Measurements from ENCODE around the gene LRMDA.

LRMDA gene

DNA sequence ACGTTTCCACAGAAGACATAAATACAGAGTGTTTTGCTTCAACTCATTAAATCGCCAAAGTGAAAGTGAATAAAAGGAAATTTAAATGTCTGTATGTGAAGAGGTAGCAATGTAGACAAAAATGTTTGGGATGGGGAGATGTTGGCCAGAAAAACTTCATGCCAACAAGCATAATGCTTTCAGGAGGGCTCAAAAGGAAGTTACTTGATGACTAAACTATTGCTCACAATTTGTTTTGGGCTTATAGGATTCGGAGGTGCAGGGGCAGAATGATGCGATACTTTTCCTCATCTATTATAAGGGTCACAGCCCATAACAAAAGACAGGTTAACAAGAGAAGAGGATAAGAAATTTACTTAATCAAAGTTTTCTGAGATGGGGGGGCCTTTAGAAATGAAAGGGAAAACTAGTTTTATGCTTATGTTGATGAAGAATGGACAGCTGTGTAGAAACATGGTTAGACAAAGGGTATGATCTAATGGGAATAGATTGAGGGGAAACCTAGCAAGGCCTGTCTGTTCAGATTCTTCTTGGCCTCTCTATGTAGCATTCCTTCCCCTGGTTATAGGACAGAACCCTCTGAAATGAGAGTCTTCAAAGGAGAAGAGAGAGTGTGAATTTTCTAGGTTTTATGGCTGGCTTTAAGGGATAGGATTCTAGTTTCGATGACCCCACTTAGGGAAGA is 898.6 kb downstream of the LRMDA start:
- no peaks in the 10 kb centered on the region for H3K9me3 ChIP-seq
- intact Hi-C loops (cut with DNase I; ENCODE audit: low total_unique reads), result no loop called here

DNA sequence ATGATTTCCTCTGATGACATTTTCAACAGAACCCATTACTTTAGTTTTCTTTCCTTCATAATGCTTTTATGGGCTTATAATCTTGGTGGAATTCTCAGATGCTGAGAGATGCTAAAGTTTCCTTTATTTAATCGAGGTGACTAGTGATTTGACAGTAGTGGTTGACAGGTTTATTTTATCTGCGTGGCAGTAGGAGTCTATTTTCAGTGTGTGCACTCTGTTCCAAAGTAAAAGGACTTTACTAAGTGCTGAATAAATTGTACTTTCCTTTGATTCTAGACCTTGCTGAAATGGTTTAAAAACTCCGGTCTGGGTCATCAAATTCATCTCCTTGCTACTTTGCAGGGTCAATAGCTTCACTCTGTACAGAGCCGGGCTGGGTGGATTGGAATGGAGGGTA is 900.3 kb downstream of the LRMDA start:
- intact Hi-C loops (cut with DNase I; ENCODE audit: low total_unique reads), result no loop called here
- Histone ChIP-seq H3K4me1 (peaks cover 0 to 24% (median 5%) of the 10 kb centered on the region in 4 donors), H3K4me3 (no peak overlapping the region), H3K27me3 (no peaks in the 10 kb centered on the region), H3K36me3 (no peaks in the 10 kb centered on the region), H3K27ac (no peak overlapping the region), H3K9me3 (no peaks in the 10 kb centered on the region)
- no peak for DNase-seq
- TF ChIP-seq, protein P1, sequence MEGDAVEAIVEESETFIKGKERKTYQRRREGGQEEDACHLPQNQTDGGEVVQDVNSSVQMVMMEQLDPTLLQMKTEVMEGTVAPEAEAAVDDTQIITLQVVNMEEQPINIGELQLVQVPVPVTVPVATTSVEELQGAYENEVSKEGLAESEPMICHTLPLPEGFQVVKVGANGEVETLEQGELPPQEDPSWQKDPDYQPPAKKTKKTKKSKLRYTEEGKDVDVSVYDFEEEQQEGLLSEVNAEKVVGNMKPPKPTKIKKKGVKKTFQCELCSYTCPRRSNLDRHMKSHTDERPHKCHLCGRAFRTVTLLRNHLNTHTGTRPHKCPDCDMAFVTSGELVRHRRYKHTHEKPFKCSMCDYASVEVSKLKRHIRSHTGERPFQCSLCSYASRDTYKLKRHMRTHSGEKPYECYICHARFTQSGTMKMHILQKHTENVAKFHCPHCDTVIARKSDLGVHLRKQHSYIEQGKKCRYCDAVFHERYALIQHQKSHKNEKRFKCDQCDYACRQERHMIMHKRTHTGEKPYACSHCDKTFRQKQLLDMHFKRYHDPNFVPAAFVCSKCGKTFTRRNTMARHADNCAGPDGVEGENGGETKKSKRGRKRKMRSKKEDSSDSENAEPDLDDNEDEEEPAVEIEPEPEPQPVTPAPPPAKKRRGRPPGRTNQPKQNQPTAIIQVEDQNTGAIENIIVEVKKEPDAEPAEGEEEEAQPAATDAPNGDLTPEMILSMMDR (IDR thresholded peaks at IDR 0.05), result no peak

More for the DNA sequence above, 898.6 kb downstream of the LRMDA start:
- TF ChIP-seq, protein P1 (IDR thresholded peaks at IDR 0.05), result no peak
- DNase-seq, result no peak
- no peaks in the 10 kb centered on the region for H3K36me3 ChIP-seq
- no peaks in the 10 kb centered on the region for H3K27me3 ChIP-seq
- H3K4me1 ChIP-seq, result peaks cover 0 to 13% (median 0%) of the 10 kb centered on the region in 4 donors
- H3K4me3 ChIP-seq, result no peak overlapping the region
- no peak overlapping the region for H3K27ac ChIP-seq

DNA sequence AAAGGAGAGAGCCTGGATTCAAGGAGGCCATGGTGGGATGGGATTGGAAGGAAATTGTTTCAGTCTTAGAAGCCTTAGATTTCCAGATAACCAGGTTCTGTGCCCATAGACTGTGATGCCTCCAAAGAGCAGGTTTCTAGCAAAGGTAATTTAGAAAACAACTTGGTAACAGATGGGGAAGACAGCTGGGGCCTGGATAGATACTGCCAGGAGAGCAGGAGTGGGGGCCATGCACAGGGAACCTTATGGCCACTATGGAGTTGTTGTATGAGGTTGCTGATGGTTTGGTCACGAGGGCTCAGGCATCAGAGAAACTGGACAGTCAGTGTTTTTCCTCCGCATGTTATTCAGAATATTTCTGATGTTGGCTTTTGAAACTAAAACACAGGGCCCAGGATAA is 901.9 kb downstream of the LRMDA start:
- TF ChIP-seq, protein P1 (IDR thresholded peaks at IDR 0.05), result no peak
- Histone ChIP-seq H3K9me3 (no peaks in the 10 kb centered on the region), H3K4me1 (peaks cover 0 to 40% (median 11%) of the 10 kb centered on the region in 4 donors), H3K4me3 (no peak overlapping the region), H3K27me3 (no peaks in the 10 kb centered on the region), H3K27ac (no peak overlapping the region), H3K36me3 (no peaks in the 10 kb centered on the region)
- no peak for DNase-seq
- intact Hi-C loops (cut with DNase I; ENCODE audit: low total_unique reads), result no loop called here

DNA sequence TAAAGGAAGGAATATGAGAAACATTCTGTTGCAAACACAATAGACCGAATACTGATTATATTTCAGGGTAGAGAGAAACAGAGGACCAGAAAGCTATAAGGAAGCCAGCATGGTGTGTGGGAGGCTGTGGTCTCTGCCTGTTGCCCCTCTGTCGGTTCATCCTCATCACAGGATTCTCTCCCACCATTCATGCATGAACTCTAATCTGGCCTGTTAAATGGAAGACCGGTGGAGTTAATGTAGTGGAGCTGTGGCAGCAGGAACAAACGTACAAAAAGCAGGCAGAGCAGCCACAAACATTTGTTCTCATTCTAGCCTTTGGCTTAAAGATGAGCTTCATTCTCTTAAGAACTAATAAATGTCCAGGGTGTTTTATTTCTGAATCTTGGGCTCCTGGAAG is 902.4 kb downstream of the LRMDA start:
- Histone ChIP-seq H3K4me3 (no peak overlapping the region), H3K27ac (no peak overlapping the region), H3K36me3 (no peaks in the 10 kb centered on the region), H3K27me3 (no peaks in the 10 kb centered on the region), H3K9me3 (no peaks in the 10 kb centered on the region), H3K4me1 (peaks cover 0 to 40% (median 11%) of the 10 kb centered on the region in 4 donors)
- DNase-seq, result no peak
- TF ChIP-seq, protein P1 (IDR thresholded peaks at IDR 0.05), result no peak
- intact Hi-C loops (cut with DNase I; ENCODE audit: low total_unique reads), result no loop called here

DNA sequence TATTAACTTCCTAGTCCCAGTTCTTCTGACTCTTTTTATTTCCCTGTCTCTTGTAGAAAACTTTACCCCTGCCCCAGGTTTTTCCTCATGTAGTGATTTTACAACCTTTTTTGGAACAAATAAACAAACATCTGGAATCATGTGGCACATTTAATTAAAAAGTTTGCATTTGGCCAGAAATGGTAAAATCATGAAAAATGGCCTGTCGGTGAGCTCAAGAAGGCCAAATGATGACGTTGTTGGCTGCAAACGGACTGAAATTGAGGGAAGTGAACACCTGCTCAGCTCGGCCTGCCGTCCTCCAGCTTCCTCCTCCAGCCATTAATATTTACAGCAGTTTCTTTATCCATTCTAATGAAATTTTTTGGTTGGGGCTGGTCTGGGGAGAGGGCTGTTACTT is 902.8 kb downstream of the LRMDA start:
- H3K27me3 ChIP-seq, result no peaks in the 10 kb centered on the region
- H3K4me3 ChIP-seq, result no peak overlapping the region
- H3K27ac ChIP-seq, result no peak overlapping the region
- intact Hi-C loops (cut with DNase I; ENCODE audit: low total_unique reads), result no loop called here
- TF ChIP-seq, protein P1 (IDR thresholded peaks at IDR 0.05), result no peak
- DNase-seq, result no peak
- no peaks in the 10 kb centered on the region for H3K9me3 ChIP-seq
- H3K4me1 ChIP-seq, result peaks cover 0 to 40% (median 11%) of the 10 kb centered on the region in 4 donors
- H3K36me3 ChIP-seq, result no peaks in the 10 kb centered on the region

Data from tibial artery (tissue), 4 donors.